Panc1 (cell line): Measurements from ENCODE around the gene TRANK1.
A peak's percentile ranks its signal among the peaks of the same experiment; 100 is the strongest.

ENCODE experiments used
- CTCF ChIP-seq: fragments of 450-650 bp; IDR thresholded peaks from 2 replicates; pipeline ENCODE4 v1.5.1; 2017; ENCODE audit warnings: mild to moderate bottlenecking
- POLR2AphosphoS5 ChIP-seq: IDR thresholded peaks from 2 replicates; pipeline ENCODE4 v1.6.1; 2012; ENCODE audit warnings: mild to moderate bottlenecking, low read depth, low read length, moderate library complexity
- REST ChIP-seq, 2 experiments: IDR thresholded peaks; 2 replicates each; pipeline ENCODE4 v1.6.1; 2011 to 2012; ENCODE audit warnings: low read depth in 2 of 2, control low read depth in 1 of 2, low read length in 1 of 2, mild to moderate bottlenecking in 1 of 2, moderate library complexity in 1 of 2; ENCODE audit not compliant: insufficient read depth in 1 of 2
- SIN3A ChIP-seq: IDR thresholded peaks from 2 replicates; pipeline ENCODE4 v1.6.1; 2012; ENCODE audit warnings: low read depth, mild to moderate bottlenecking, low read length, moderate library complexity, borderline replicate concordance; ENCODE audit not compliant: insufficient read depth
- TCF7L2 ChIP-seq: IDR thresholded peaks from 2 replicates; pipeline ENCODE4 v1.6.1; 2011; ENCODE audit warnings: mild to moderate bottlenecking, low read depth, low read length, inconsistent platforms

- TF ChIP-seq CTCF = no peak
- peak; percentile 66 for TF ChIP-seq POLR2AphosphoS5
- no peak for TF ChIP-seq TCF7L2
- TF ChIP-seq SIN3A = peak; percentile 14; the same call in 1 of the 2 replicates
- no peak for TF ChIP-seq REST (IDR thresholded peaks at IDR 0.05; ENCODE audit: insufficient read depth in 1 of 2, low read depth in 2 of 2, low read length in 1 of 2)
Measured at GRCh38 chr3:36992806-36993325, 48.0 kb upstream of the TRANK1 start, which contains the start of gene EPM2AIP1.
